CD14-positive monocyte (primary cell): Measurements from ENCODE around the gene GLRX5. TPM values are rescaled to one million over a fixed set of nuclear protein-coding genes. Genes with fewer than 3 reads are reported as not detected.

Experiments used
- DNase-seq, 3 donors: peaks; one replicate each; pipeline ENCODE4 v3.0.0-alpha.2; 2011 to 2022
- H2AFZ ChIP-seq: 2 replicates; pipeline ENCODE4 v1.6.0; 2012; ENCODE audit warnings: mild to moderate bottlenecking, low read depth, low read length, inconsistent platforms; ENCODE audit not compliant: insufficient read depth, poor library complexity, severe bottlenecking
- H3K27ac ChIP-seq, 2 donors: 1 replicate in 1 of 2; 2 replicates in 1 of 2; pipeline ENCODE4 v1.5.1; 2012 to 2013; ENCODE audit warnings: low read length in 2 of 2, control low read depth in 1 of 2, inconsistent platforms in 1 of 2, low read depth in 1 of 2, mild to moderate bottlenecking in 1 of 2
- H3K27me3 ChIP-seq, 2 donors: one replicate each; pipeline versions ENCODE4 v1.6.0 to v1.6.1; 2011 to 2013; ENCODE audit warnings: low read length in 2 of 2; ENCODE audit not compliant: control insufficient read depth in 2 of 2, insufficient read depth in 2 of 2
- H3K36me3 ChIP-seq, 2 donors: replicated peaks in 1 of 2; 1 replicate in 1 of 2; 2 replicates in 1 of 2; pipeline versions ENCODE4 v1.5.1 to v1.6.1; 2012 to 2013; ENCODE audit warnings: low read length in 2 of 2, control low read depth in 1 of 2, inconsistent platforms in 1 of 2, mild to moderate bottlenecking in 1 of 2; ENCODE audit not compliant: insufficient read depth in 2 of 2, control insufficient read depth in 1 of 2
- H3K4me1 ChIP-seq, 2 donors: 1 replicate in 1 of 2; 2 replicates in 1 of 2; pipeline versions ENCODE4 v1.5.1 to v1.6.1; 2012 to 2013; ENCODE audit warnings: low read length in 2 of 2, control low read depth in 1 of 2, inconsistent platforms in 1 of 2, mild to moderate bottlenecking in 1 of 2, moderate library complexity in 1 of 2; ENCODE audit not compliant: insufficient read depth in 2 of 2, control insufficient read depth in 1 of 2
- H3K4me2 ChIP-seq: replicated peaks from 2 replicates; pipeline ENCODE3; 2012; ENCODE audit warnings: low read length, moderate library complexity, mild to moderate bottlenecking; ENCODE audit not compliant: poor library complexity, severe bottlenecking; ENCODE audit errors: extremely low read depth
- H3K4me3 ChIP-seq, 3 experiments: fragments of 200-600 bp in 1 of 3; sonication (generic) in 1 of 3; replicated peaks in 1 of 3; 1 replicate in 2 of 3; 2 replicates in 1 of 3; pipeline ENCODE4 v1.5.1; 2011 to 2013; ENCODE audit warnings: low read length in 3 of 3, mild to moderate bottlenecking in 3 of 3, control low read depth in 2 of 3, low read depth in 2 of 3, inconsistent platforms in 1 of 3, moderate library complexity in 1 of 3
- H3K79me2 ChIP-seq: 2 replicates; pipeline ENCODE4 v1.6.0; 2012; ENCODE audit warnings: mild to moderate bottlenecking, control low read depth, inconsistent platforms, low read length, moderate library complexity; ENCODE audit not compliant: insufficient read depth
- H3K9ac ChIP-seq: 2 replicates; pipeline ENCODE4 v1.6.0; 2017; ENCODE audit warnings: low read length, mild to moderate bottlenecking; ENCODE audit not compliant: insufficient read depth, poor library complexity, severe bottlenecking
- H3K9me3 ChIP-seq, 2 donors: replicated peaks in 1 of 2; 1 replicate in 1 of 2; 2 replicates in 1 of 2; pipeline versions ENCODE4 v1.5.1 to v1.6.1; 2012 to 2013; ENCODE audit warnings: low read length in 2 of 2, control low read depth in 1 of 2; ENCODE audit not compliant: control insufficient read depth in 1 of 2, insufficient read depth in 1 of 2
- H4K20me1 ChIP-seq: 2 replicates; pipeline ENCODE4 v1.6.0; 2012; ENCODE audit warnings: mild to moderate bottlenecking, low read length, control low read depth, moderate library complexity; ENCODE audit not compliant: insufficient read depth
- H3K27ac Mint-ChIP-seq, 7 donors: one replicate each; pipeline ENCODE4 v1.8.0; 2020; ENCODE audit warnings: mild to moderate bottlenecking in 7 of 7, mixed read lengths in 7 of 7, moderate library complexity in 6 of 7, inconsistent platforms in 2 of 7
- H3K27me3 Mint-ChIP-seq, 3 donors: one replicate each; pipeline ENCODE4 v1.8.0; 2021 to 2022; ENCODE audit warnings: low read depth in 3 of 3, mild to moderate bottlenecking in 3 of 3, mixed read lengths in 3 of 3, moderate library complexity in 3 of 3, inconsistent platforms in 1 of 3
- H3K36me3 Mint-ChIP-seq, 2 donors: one replicate each; pipeline ENCODE4 v1.8.0; 2020; ENCODE audit warnings: mixed read lengths in 2 of 2, inconsistent platforms in 1 of 2, mild to moderate bottlenecking in 1 of 2
- H3K4me1 Mint-ChIP-seq: one replicate; pipeline ENCODE4 v1.8.0; 2020; ENCODE audit warnings: mild to moderate bottlenecking, mixed read lengths
- H3K4me3 Mint-ChIP-seq, 2 donors: one replicate each; pipeline ENCODE4 v1.8.0; 2020; ENCODE audit warnings: mild to moderate bottlenecking in 2 of 2, mixed read lengths in 2 of 2, moderate library complexity in 1 of 2
- H3K9me3 Mint-ChIP-seq, 7 donors: one replicate each; pipeline ENCODE4 v1.8.0; 2020 to 2022; ENCODE audit warnings: mixed read lengths in 7 of 7, mild to moderate bottlenecking in 6 of 7, moderate library complexity in 6 of 7, inconsistent platforms in 2 of 7
- WGBS: methylation state at CpG from one replicate; pipeline ENCODE4 v1.1.5; 2013; ENCODE audit warnings: missing lambda C conversion rate; ENCODE audit not compliant: insufficient coverage; 5-methylcytosine and 5-hydroxymethylcytosine counted together
- intact Hi-C, 2 donors: fragments of 100-400 bp; cut with micrococcal nuclease; formaldehyde crosslinking; loops; one replicate each; pipeline versions ENCODE4 v1.15.0 to v1.15.1; 2023
- polyA plus RNA-seq, 3 donors: library from polyadenylated mRNA; depleted of rRNA in 1 of 3; unstranded in 2 of 3; stranded (reverse) in 1 of 3; fragments of 300-500 nt in 2 of 3; fragments of >200 nt in 1 of 3; fragmentation: Illumina TruSeq in 2 of 3; gene quantifications; 1 replicate in 2 of 3; 2 replicates in 1 of 3; pipeline ENCODE4 v1.2.3, GENCODE V29; 2012 to 2021
- TF ChIP-seq, protein P1 (sequence below): fragments of 200-600 bp; IDR thresholded peaks from one replicate; pipeline ENCODE4 v1.8.0; 2022; ENCODE audit warnings: antibody characterized with exemption, mild to moderate bottlenecking

Gene GLRX5
- polyA plus RNA-seq, 3 donors: 10.9 to 43.1 (median 31.1) TPM

GRCh38 chr14:95537298-95538089 lies 2.6 kb downstream of the GLRX5 start:
- TF ChIP-seq, protein P1, sequence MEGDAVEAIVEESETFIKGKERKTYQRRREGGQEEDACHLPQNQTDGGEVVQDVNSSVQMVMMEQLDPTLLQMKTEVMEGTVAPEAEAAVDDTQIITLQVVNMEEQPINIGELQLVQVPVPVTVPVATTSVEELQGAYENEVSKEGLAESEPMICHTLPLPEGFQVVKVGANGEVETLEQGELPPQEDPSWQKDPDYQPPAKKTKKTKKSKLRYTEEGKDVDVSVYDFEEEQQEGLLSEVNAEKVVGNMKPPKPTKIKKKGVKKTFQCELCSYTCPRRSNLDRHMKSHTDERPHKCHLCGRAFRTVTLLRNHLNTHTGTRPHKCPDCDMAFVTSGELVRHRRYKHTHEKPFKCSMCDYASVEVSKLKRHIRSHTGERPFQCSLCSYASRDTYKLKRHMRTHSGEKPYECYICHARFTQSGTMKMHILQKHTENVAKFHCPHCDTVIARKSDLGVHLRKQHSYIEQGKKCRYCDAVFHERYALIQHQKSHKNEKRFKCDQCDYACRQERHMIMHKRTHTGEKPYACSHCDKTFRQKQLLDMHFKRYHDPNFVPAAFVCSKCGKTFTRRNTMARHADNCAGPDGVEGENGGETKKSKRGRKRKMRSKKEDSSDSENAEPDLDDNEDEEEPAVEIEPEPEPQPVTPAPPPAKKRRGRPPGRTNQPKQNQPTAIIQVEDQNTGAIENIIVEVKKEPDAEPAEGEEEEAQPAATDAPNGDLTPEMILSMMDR: no peak
- peaks cover 19% of the 10 kb centered on the region for H4K20me1 ChIP-seq
- H3K4me3 ChIP-seq: no peak overlapping the region
- Mint-ChIP-seq H3K27me3 (peaks cover 0 to 2% (median 0%) of the 10 kb centered on the region in 3 donors), H3K4me3 (no peak overlapping the region), H3K4me1 (peaks cover 42% of the 10 kb centered on the region), H3K9me3 (no peaks in the 10 kb centered on the region), H3K27ac (no peak overlapping the region), H3K36me3 (peaks cover 0 to 2% of the 10 kb centered on the region in 2 donors)
- H3K79me2 ChIP-seq: peaks cover 89% of the 10 kb centered on the region
- no peaks in the 10 kb centered on the region for H3K9me3 ChIP-seq
- H3K27ac ChIP-seq: no peak overlapping the region
- no peaks in the 10 kb centered on the region for H3K27me3 ChIP-seq
- H3K36me3 ChIP-seq: no peaks in the 10 kb centered on the region
- WGBS: 95% methylated on average over 5 of the region's 9 CpGs
- no peak overlapping the region for H3K9ac ChIP-seq
- intact Hi-C loops: no loop called here
- H3K4me1 ChIP-seq: peaks cover 28 to 30% of the 10 kb centered on the region in 2 donors
- DNase-seq: no peak
- no peak overlapping the region for H2AFZ ChIP-seq
- no peak overlapping the region for H3K4me2 ChIP-seq

- Histone ChIP-seq H3K9ac (no peak overlapping the region), H4K20me1 (peaks cover 23% of the 10 kb centered on the region), H3K27me3 (no peaks in the 10 kb centered on the region), H3K4me3 (no peak overlapping the region), H3K79me2 (peaks cover 87% of the 10 kb centered on the region), H3K4me1 (peaks cover 18 to 19% of the 10 kb centered on the region in 2 donors), H3K36me3 (peaks cover 0 to 5% of the 10 kb centered on the region in 2 donors), H3K9me3 (no peaks in the 10 kb centered on the region), H2AFZ (no peak overlapping the region), H3K27ac (no peak overlapping the region), H3K4me2 (no peak overlapping the region)
- Mint-ChIP-seq H3K27ac (no peak overlapping the region), H3K36me3 (peaks cover 2% of the 10 kb centered on the region in 2 donors), H3K27me3 (peaks cover 0 to 2% (median 0%) of the 10 kb centered on the region in 3 donors), H3K9me3 (no peaks in the 10 kb centered on the region), H3K4me1 (peaks cover 28% of the 10 kb centered on the region), H3K4me3 (no peak overlapping the region)
- 100% methylated on average over 4 of the region's 14 CpGs for WGBS
- intact Hi-C loops: no loop called here
- TF ChIP-seq, protein P1: no peak
- DNase-seq: no peak
These were observed 4.1 kb downstream of the GLRX5 start for GRCh38 chr14:95538801-95539509.
